COLO829 (cell line): ENCODE data around the gene FXR2.

ENCODE experiments used
- DNase-seq: peaks from one replicate; pipeline ENCODE4 v3.0.0; 2012; ENCODE audit warnings: low spot score

FXR2 gene

GRCh38 chr17:7548585-7549400 lies 65.9 kb downstream of the FXR2 start, which contains the start of gene TNFSF12:
Gene TNFSF12 (plus strand): TSS chr17:7549058. CDS start chr17:7549154, 96 bp downstream.
- no peak for DNase-seq

GRCh38 chr17:7544911-7545310 lies 69.8 kb downstream of the FXR2 start:
- DNase-seq = no peak
